NCI-H446 treated with DMSO at 0.1 percent for 48 hours (cell line): ENCODE measurements around the gene CYSLTR2.

Experiments
- DNase-seq: peaks from one replicate; lab custom pipeline; 2025; lab: John Stamatoyannopoulos, UW

CYSLTR2 gene, protein sequence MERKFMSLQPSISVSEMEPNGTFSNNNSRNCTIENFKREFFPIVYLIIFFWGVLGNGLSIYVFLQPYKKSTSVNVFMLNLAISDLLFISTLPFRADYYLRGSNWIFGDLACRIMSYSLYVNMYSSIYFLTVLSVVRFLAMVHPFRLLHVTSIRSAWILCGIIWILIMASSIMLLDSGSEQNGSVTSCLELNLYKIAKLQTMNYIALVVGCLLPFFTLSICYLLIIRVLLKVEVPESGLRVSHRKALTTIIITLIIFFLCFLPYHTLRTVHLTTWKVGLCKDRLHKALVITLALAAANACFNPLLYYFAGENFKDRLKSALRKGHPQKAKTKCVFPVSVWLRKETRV

DNA sequence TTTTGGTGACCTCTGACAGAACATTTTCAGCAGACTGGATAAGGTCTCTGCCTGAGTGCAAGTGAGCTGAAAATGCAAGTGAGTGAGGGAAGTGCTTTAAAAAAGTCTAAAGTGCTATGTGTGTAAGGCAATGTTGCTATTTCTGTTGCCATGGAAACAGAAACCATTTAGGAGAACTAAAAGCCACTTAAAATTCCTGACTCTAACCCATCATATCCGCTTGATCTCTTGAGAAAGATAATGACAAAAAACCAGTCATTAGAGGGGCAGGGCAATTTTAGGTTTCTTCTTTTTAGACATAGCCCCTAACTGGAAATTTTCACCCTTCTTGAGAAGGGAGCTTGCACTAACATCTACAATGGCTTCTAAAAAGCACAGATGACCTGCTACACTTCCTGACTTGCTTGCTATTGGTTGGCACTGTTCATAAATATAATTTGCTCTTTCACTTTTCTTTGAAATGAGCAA is at the start of gene CYSLTR2:
TSS of gene CYSLTR2 (plus strand) at position 458 of the 468 bp plus-strand sequence. CDS start 52,889 bp downstream, outside the sequence.
- DNase-seq: no peak

DNA sequence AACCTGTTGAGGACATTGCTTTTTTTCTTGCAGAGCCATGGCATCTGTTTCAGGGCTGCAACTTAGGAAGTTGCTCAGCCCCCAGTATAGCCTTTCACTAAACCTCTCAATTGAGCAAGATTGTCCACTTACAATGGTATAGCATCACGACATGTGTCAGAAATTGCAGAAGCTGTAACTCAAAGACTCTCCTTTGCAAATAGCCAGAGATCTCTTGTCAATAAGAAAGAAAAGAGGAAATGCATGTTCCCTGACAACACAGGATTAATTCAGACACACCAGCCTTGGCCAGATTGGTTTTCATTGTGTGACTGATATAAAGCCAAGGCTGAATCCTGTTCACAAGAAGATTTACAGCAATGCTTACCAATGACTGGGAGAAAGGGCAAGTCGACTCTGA is 38.7 kb upstream of the CYSLTR2 start:
- no peak for DNase-seq

DNA sequence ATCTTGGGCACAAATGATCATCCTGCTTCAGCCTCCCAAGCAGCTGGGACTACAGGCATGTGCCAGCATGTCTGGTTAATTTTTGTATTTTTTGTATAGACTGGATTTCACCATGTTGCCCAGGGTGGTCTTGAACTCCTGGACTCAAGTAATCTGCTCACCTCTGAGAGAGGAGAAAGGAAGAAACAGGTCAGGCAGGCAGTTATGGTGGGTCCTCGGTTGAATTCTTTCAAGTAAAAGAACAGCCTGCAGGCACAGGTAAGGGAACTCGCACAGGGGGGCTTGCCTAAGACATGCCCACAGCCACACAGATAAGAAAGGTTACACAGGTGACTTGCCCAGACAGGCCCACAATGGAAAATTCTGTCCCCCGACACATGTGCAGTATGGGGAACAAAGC is 34.8 kb upstream of the CYSLTR2 start:
- no peak for DNase-seq

DNA sequence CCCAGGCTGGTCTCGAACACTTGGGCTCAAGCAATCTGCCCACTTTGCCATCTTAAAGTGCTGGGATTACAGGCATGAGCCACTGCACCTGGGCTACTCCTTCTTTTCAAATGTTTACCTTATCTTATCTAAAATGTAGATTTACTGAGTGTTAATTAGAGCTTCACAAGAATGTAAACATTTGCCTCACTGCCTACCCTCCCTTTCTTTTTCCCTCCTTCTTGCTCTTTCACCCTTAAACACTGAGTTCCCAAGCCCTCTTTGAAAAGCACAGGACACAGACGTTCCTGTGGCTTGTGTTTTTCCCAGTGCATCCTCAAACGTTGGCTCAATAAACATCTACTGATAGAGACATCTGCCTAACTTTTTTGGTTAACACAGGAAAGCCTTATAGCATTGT is 32.7 kb upstream of the CYSLTR2 start:
- DNase-seq: no peak

DNA sequence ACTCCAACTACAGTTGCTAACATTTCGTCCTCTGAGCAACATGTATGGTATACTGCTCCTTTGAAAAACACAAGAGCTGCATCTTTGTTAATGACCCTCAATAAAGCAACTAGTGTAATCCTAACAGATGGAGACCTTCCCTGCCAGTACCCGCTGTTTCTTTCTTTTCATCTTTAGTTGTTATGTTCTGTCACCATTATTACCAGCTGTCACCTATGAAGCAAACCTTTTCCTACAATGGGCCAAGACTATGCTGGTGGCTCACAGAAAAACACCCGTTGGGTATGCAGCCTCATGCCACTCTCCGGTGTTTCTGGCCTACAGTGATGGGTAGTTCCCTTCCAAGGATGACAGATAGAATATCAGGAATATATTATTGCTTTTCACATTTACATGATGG is 29.7 kb upstream of the CYSLTR2 start:
- no peak for DNase-seq

DNA sequence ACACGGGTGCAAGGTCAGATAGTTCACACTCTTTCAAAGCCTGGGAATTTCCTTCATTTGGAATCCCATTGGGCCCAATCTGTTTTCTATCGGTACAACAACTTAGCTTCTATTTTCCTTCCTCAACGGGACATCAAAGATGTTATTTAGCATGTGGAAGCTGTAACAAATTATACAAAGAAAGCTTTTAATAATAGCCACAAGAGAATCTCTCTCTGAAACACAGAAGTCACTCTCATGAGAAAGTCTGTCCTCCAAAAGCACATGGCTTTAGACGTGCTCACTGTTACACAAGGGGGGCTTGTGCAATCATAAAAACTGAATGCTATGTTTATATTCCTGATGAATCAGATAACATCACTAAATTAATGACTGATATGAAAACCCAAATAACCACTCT is 28.9 kb upstream of the CYSLTR2 start:
- DNase-seq: no peak

DNA sequence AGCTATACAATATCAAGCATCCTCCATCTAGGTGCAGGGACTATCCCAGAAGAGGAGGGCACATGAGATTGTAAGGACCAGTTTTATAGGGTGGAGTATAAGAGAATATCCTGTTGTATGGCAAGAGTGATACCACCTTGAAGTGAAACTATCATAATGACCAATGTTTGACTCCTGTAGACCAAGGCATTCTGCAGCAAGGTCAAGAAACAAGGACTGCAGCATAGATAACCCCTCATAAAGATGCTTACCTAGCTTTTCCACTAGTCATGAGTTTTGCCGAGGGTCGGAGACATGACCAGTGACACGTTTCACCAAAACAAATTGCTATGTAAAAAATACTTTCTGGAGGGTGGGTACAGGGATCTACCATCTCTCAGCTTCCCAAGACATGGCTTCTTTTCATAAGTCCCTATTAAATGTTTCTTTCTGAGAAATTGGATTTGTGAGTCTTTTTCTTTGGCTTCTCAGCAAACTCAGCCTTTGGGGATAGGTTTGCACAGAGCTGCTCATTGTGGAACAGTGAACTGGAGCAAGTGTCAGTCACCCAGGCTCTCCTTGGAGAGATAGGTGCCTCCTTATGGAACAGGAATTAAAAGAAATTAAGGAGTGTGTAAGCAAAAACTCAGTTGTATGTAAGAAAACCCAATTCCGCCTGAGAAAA is 28.2 kb upstream of the CYSLTR2 start:
- DNase-seq: no peak

DNA sequence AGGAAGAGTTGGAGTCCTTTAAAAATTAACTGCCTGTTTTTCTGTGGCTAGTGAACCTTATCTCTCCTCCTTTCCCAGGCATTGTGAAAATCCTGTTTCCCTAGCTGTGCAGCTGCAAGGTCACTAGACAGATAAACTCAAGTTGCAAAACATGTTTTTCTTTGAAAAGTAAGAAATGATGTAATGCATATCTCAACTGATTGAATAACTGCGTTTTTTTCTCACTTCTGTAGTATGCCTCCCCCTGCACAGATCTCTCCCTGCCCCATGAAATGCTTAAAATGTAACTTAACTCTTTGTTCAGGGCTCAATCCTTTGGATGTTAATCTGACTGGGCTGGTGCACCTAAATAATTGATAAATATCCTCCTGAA is 27.7 kb upstream of the CYSLTR2 start:
- DNase-seq: no peak

DNA sequence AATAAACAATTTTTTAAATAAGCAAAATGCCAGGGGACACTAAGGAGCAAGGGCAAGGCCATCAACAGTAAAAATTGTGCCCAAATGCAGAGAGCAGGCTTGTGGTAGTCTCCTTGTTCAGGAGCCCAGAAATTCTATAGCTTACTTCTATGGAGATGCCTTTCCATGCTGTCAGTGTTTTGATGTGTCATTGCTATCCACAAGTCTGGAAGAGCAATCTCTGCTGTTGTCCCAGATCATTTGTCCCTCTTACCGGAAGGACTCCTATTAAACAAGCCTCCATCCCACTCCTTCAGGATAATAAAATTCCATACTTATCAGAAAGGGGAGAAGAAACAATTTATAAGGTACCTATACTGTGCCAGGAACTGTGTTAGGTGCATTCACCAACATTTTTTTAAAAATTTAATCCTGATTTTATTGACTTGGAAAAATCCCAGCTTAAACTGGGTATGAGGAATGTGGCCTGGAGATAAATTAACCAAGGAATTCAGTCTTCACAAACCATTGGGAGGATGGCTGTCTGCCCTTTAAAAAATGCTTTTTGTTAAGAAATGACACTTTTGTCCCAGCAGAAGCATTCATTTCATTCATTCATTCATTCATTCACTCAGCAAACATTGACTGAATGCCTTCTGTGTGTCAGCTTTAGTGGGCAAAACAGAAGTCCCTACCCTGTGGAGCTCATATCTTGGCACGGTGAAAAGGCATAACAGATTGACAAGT is 26.8 kb upstream of the CYSLTR2 start:
- no peak for DNase-seq

DNA sequence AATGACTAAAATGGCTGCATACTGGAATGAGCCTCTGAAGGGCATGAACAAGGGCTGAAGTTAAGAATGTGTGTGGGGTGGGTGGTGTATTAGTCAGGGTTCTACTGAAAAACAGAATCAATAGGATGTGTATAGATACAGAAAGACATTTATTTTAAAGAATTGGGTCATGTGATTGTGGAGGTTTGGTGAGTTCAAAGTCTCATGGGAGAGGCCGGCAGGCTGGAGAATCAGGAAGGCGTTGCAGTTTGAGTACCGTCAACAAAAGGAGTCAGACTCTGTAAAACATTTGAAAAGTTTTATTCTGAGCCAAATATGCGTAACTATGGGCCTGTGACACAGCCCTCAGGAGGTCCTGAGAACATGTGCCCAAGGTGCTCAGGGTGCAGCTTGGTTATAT is 24.5 kb upstream of the CYSLTR2 start:
- DNase-seq: no peak

DNA sequence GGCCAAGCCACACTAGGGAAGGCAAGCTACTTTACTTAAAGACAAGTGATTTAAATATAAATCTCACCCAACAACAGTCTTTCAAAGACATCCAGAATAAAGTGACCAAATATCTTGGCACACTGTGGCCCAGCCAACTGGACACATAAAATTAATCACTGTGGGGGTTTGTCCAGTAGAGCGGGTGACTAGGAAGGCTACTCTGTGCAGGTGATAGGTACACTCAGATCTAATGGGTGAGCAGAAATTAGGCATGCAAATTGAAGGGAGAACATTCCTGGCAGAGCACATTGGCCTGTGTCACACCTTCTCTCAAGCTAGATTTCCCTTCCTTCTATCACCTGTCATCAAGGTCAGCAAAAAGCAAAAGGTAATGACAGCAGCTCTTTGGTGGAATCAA is 23.4 kb upstream of the CYSLTR2 start:
- no peak for DNase-seq

DNA sequence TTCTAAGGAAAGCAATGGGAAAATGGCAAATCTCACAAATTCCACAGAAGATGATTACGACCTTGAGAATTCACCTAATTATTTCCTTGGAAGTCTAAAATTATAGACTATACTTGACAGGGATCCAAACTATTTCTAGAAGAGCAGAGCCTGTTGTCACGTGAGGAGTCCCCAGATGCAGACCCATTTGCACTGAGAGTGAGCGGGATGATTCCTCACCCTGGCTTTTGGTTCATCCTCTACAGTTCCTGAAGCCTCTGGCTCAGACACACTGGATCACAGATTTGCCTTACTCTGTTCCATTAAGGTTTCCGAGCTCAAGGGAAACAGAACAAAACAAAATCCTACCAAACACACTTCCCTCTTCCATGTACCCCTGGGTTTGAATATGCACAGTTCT is 23.0 kb upstream of the CYSLTR2 start:
- no peak for DNase-seq

DNA sequence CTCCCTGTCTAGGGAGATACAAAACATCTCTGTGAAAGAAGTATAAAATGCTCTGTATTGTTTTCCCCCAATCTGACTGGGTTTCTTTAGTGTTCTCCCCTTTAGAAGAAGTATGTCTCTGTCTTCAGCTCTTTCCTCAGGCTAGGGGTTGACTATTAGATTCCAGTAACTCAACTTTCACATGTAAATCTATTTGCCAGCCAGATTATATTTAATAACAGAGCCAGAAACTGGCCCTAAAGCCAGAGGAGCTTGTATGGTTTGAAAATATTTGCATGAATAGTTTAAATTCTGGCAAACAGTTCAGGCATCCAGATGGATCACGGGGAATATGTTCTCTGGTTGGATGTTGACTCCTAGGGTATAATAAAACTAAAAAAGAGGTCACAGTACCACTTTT is 22.3 kb upstream of the CYSLTR2 start:
- no peak for DNase-seq

DNA sequence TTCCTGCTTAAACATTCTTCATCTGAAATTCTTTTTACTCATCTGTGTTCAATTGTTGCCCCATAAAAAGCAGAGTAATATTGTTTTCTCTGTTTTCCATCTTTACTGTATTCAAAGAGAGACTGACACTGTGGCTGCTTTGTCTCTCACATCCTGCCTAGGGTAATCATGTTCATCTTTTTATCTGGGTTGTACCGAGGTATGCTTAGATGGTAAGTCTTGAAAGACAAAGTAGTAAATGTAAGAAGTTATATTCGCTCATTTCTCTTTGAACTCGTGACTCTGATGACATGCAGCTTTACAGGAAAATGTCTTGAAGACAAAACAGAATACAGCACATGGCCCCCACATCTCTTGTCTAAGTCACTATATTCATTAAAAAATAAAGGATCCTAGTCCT is 20.0 kb upstream of the CYSLTR2 start:
- no peak for DNase-seq

DNA sequence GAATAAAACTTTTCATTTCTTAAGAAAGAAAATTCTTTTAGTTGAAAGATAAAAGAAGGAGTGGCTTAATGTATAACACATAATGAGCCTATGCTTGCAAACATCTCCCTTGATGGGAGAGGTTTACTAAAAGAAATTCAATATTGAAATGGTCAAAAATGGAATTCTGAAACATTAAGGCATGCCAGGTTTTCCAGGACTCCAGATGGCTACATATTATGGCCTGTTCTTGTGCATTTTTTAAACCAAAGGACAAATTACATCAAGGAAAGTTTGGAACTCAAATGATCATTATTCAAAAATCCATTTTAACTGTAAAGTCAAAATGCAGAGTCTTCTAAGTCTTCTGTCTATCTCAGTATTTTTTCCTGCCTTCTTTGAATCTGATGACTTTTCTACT is 19.1 kb upstream of the CYSLTR2 start:
- DNase-seq: no peak

DNA sequence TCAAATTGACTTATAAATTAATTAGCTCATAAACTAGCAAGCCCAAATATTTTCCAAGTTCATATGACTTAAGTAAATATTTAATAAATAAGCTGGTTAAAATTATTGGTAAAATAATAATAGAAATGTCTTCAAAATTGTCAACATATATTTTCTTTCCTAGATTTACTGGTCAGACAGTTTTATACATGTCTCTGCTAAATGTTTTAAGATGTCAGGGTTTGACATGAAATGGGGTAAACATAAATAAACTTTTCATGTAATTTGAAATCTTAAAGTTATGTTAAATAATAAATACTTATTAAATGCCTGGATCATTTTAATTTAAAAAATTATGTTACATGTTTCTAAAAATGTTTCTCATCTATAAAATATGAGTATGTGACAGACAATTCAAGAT is 18.3 kb upstream of the CYSLTR2 start:
- DNase-seq: no peak

DNA sequence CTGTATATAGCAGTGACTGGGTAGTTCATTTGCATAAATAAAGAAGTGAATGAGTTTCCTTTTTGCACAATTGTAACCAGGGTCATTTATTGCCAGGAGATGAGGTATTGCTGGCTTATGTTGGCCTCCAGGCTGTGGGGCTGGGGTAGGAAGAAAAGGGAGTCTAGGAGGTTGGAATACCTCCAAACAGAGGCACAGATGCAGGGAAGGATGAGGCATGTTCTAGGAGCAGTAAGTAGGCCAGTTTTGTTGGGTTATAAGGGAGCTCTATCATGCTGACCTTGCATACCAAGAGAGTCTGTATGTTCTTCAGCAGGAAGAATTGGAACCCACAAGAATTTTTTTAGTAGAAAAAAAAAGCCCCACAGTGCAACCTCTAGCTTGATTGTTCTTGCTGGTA is 17.2 kb upstream of the CYSLTR2 start:
- DNase-seq: no peak

DNA sequence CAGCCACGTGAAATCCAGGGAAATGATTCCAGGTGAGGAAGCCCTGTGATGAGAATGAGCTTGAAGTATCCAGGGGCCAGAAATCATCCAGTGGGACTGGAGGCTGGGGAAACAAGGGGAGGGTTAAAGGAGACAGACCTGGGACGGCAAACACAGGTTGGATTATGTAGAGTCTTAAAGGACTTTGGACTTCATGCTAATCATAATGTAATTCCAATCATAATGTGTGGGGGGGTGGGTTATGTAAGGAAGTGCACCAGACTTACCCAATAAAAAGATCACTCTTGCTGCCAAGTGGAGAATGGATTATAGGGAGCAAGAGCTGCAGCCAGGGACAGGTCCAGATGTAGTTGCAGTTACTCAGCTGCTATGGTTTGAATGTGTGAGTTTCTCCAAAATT is 16.1 kb upstream of the CYSLTR2 start:
- DNase-seq: no peak

DNA sequence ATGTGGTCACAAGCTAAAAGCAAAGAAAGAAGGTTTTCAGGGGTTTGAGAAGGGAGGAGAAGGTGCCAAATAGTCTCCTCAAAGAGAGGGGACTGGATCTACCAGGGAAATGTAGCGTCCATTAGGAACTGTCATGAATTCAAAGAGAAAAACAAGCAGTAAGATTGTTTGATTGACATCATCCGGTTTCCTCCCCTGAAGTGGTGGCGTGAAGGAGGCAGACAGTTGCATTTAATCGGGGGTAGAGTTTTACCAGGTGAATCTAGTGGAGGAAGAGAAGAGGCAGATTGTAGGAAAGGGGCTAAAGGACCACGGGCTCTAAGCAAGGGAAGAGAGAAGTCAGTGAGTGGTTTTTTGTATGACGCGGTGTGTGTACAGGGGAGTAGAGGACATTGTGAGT is 13.0 kb upstream of the CYSLTR2 start:
- DNase-seq: no peak

DNA sequence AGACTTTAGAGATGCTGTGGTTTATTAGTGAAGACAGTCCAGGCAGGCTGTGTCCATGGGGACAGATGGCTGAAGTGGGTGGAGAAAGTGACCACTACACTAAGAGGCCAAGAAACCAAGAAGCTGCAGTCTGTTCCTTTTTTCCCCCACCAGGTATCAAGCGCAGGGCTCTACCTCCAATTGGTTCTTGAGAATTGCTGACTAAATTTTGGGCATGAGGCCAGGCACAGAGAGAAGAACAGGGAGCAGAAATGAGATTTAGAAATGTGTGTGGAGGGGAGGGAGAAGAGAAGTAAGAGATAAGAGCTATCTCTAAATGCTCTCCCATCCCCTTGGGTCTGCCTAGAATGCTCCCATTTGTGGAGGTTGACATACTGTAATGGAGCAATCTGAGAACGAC is 12.3 kb upstream of the CYSLTR2 start:
- DNase-seq: no peak

DNA sequence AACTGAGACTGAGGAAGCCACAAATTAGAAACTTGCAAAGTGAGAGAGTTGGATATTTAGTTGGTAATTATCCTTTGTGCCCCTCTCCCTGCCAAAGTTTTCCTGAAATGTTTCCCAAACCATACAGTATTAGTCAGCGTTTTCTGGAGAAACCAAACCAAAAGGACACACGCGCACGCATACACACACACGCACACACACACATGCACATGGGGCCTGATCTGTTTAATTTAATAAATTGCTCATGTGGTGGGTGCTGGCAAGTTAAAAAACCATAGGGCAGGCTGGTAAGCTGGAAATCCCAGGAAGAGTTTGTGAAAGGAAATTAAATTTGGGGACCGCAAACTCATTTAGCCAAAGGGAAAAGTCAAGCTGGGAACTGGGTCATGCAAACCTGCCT is 11.7 kb upstream of the CYSLTR2 start:
- no peak for DNase-seq

DNA sequence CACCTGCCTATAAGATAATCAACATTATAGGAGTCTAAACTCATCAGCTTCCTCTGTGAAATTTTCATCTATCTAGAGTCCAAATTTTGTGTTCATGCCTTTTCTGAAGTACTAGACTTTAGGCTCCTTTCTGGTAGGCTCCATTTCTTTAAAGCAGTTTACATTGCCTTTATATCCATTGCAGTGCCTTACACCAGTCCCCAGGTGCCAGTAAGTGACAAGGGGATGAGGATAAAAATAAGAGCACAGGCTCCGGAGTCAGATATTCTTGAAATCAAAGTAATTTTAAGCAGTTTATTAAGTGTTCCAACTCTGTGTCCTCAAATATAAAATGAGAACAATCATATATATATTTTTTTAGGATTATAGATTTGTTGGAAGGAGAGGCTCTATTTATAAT is 10.6 kb upstream of the CYSLTR2 start:
- no peak for DNase-seq

DNA sequence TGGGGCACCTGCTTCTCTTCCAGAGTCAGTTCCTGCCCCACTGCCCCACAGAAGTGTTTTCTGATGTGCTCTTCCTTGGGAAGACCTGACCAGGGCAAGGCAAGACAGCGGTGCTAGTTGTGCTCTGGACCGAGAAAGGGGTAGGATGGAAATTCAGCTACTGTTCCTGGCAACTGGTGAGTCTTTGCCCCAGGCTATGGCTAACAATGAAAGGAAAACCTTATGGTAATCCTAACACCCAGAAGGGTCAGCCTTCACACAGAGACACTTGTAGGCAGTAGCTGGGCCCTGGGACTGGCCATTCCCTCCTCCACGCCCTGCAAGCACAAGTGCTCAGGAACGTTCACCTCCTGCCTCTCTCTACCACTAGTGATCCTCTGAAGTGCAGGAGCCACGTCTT is 9.6 kb upstream of the CYSLTR2 start:
- no peak for DNase-seq
